ENCODE results near the gene TSPAN32.

TSPAN32 gene

DNA sequence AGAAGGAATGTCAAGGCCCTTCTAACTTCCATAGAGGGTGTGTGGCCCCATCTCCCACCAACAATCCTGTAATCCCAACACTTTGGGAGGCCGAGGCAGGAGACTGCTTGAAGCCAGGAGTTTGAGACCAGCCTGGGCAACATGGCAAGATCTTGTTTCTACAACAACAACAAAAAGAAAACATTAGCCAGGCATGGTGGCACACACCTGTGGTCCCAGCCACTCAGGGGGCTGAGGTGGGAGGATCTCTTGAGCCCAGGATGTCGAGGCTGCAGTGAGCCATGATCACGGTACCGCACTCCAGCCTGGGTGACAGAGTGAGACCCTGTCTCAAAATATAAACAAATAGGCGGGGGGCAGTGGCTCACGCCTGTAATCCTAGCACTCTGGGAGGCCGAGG lies 16.9 kb downstream of the TSPAN32 start:
- Histone ChIP-seq H3K4me2 (ENCODE audit: insufficient read depth, low read length, poor library complexity, severe bottlenecking) (no peak overlapping the region), H4K8ac (ENCODE audit: low read depth, low read length) (no peak overlapping the region), H3K9me3 (replicated peaks in 1 of 2; ENCODE audit: control insufficient read depth in 2 of 2, insufficient read depth in 1 of 2, low read depth in 1 of 2, low read length in 2 of 2) (peaks cover 0 to 1% of the 10 kb centered on the region in 2 donors), H3K9ac (ENCODE audit: low read depth, low read length, poor library complexity) (no peak overlapping the region), H3K23ac (ENCODE audit: low read depth, low read length, poor library complexity) (no peak overlapping the region), H2BK12ac (ENCODE audit: low read length) (no peak overlapping the region), H3K14ac (ENCODE audit: low read length) (no peak overlapping the region), H2AK5ac (ENCODE audit: low read depth, low read length) (no peak overlapping the region), H3K79me1 (ENCODE audit: low read depth, low read length) (peaks cover 2% of the 10 kb centered on the region), H3K27ac (replicated peaks; ENCODE audit: low read length) (no peak overlapping the region), H3K4me3 (ENCODE audit: low read length in 2 of 2) (no peak overlapping the region), H3K18ac (ENCODE audit: low read length) (no peak overlapping the region), H2AFZ (ENCODE audit: low read length) (no peak overlapping the region), H3K36me3 (replicated peaks in 1 of 2; ENCODE audit: control insufficient read depth in 2 of 2, insufficient read depth in 2 of 2, low read length in 2 of 2) (no peaks in the 10 kb centered on the region), H3K4me1 (ENCODE audit: control insufficient read depth in 2 of 2, insufficient read depth in 1 of 2, low read depth in 1 of 2, low read length in 2 of 2) (no peaks in the 10 kb centered on the region), H3K27me3 (ENCODE audit: control insufficient read depth in 3 of 3, insufficient read depth in 3 of 3, low read depth in 1 of 3, low read length in 3 of 3) (peaks cover 0 to 7% (median 0%) of the 10 kb centered on the region in 3 experiments), H2BK15ac (ENCODE audit: low read length) (no peak overlapping the region), H4K91ac (ENCODE audit: low read depth, low read length, poor library complexity) (no peak overlapping the region), H2BK5ac (ENCODE audit: low read length) (no peak overlapping the region), H3K4ac (ENCODE audit: low read length) (no peak overlapping the region), H2BK120ac (ENCODE audit: low read depth, low read length) (no peak overlapping the region)
- WGBS, 2 donors (ENCODE audit: extremely low coverage in 2 of 2, insufficient read length in 2 of 2, insufficient replicate concordance in 1 of 2): no CpG with 5 or more reads among the region's 7 CpGs
- DNase-seq (ENCODE audit: low spot score): no peak

- Histone ChIP-seq H2BK5ac (ENCODE audit: low read length) (no peak overlapping the region), H3K27ac (replicated peaks; ENCODE audit: low read length) (no peak overlapping the region), H2BK15ac (ENCODE audit: low read length) (no peak overlapping the region), H3K79me1 (ENCODE audit: low read depth, low read length) (peaks cover 2% of the 10 kb centered on the region), H3K4me2 (ENCODE audit: insufficient read depth, low read length, poor library complexity, severe bottlenecking) (no peak overlapping the region), H3K9ac (ENCODE audit: low read depth, low read length, poor library complexity) (no peak overlapping the region), H2BK12ac (ENCODE audit: low read length) (no peak overlapping the region), H3K4me1 (ENCODE audit: control insufficient read depth in 2 of 2, insufficient read depth in 1 of 2, low read depth in 1 of 2, low read length in 2 of 2) (no peaks in the 10 kb centered on the region), H2AFZ (ENCODE audit: low read length) (no peak overlapping the region), H2AK5ac (ENCODE audit: low read depth, low read length) (peak overlapping the region; percentile 47), H3K36me3 (replicated peaks in 1 of 2; ENCODE audit: control insufficient read depth in 2 of 2, insufficient read depth in 2 of 2, low read length in 2 of 2) (no peaks in the 10 kb centered on the region), H3K27me3 (ENCODE audit: control insufficient read depth in 3 of 3, insufficient read depth in 3 of 3, low read depth in 1 of 3, low read length in 3 of 3) (peaks cover 0 to 7% (median 0%) of the 10 kb centered on the region in 3 experiments), H3K4ac (ENCODE audit: low read length) (no peak overlapping the region), H3K9me3 (replicated peaks in 1 of 2; ENCODE audit: control insufficient read depth in 2 of 2, insufficient read depth in 1 of 2, low read depth in 1 of 2, low read length in 2 of 2) (peaks cover 0 to 1% of the 10 kb centered on the region in 2 donors), H2BK120ac (ENCODE audit: low read depth, low read length) (no peak overlapping the region), H3K14ac (ENCODE audit: low read length) (no peak overlapping the region), H4K8ac (ENCODE audit: low read depth, low read length) (no peak overlapping the region), H3K4me3 (ENCODE audit: low read length in 2 of 2) (no peak overlapping the region), H3K18ac (ENCODE audit: low read length) (no peak overlapping the region), H4K91ac (ENCODE audit: low read depth, low read length, poor library complexity) (no peak overlapping the region), H3K23ac (ENCODE audit: low read depth, low read length, poor library complexity) (peak overlapping the region; percentile 8)
- no peak for DNase-seq (ENCODE audit: low spot score)
- no CpG with 5 or more reads among the region's 10 CpGs for WGBS, 2 donors (ENCODE audit: extremely low coverage in 2 of 2, insufficient read length in 2 of 2, insufficient replicate concordance in 1 of 2)
Measured at GRCh38 chr11:2319791-2320472, 18.1 kb downstream of the TSPAN32 start.

DNA sequence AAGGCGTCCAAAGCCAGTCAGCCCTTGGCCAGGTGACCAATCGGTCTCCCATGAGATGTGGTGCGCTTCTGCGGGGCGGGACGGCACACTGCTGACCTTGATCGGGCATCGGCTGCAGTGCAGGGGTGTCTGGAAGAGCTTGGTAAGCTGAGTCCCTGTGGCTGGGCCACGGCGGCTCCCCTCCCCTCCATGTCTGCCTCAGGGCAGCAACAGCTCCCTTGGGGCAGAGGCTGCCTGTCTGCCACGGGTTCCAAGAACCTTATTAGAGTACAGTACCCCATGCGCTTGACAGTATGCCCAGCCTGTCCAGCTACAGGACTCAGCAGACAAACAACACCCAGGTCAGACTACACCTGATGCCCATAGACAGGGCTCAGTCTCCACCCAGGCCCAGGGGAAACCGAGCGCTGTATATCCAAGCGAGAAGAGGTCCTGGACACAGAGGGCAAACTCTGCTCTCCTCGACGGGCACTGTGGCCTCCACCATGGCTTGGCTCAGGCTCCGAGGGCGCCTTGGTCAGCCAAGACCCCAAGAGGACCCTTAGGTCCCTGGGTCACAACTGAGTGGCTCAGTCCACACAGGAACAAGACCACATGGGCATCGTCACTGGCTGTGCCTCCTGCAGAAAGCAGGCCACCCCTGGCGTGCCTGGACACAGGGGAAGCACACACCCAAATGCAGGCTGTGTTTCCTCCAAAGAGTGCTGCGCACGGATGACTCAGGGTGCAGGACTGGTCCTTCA lies 18.9 kb downstream of the TSPAN32 start:
- Histone ChIP-seq H3K4me2 (ENCODE audit: insufficient read depth, low read length, poor library complexity, severe bottlenecking) (no peak overlapping the region), H3K23ac (ENCODE audit: low read depth, low read length, poor library complexity) (peak overlapping the region; percentile 8), H3K14ac (ENCODE audit: low read length) (peak overlapping the region; percentile 76), H3K4ac (ENCODE audit: low read length) (no peak overlapping the region), H3K79me1 (ENCODE audit: low read depth, low read length) (no peaks in the 10 kb centered on the region), H3K4me3 (ENCODE audit: low read length in 2 of 2) (no peak overlapping the region), H3K18ac (ENCODE audit: low read length) (peak overlapping the region; percentile 83), H3K9me3 (replicated peaks in 1 of 2; ENCODE audit: control insufficient read depth in 2 of 2, insufficient read depth in 1 of 2, low read depth in 1 of 2, low read length in 2 of 2) (peaks cover 0 to 1% of the 10 kb centered on the region in 2 donors), H2AFZ (ENCODE audit: low read length) (no peak overlapping the region), H4K91ac (ENCODE audit: low read depth, low read length, poor library complexity) (no peak overlapping the region), H2AK5ac (ENCODE audit: low read depth, low read length) (peak overlapping the region; percentile 53), H3K9ac (ENCODE audit: low read depth, low read length, poor library complexity) (peak overlapping the region; percentile 34), H3K27me3 (ENCODE audit: control insufficient read depth in 3 of 3, insufficient read depth in 3 of 3, low read depth in 1 of 3, low read length in 3 of 3) (peaks cover 0 to 7% (median 0%) of the 10 kb centered on the region in 3 experiments), H3K36me3 (replicated peaks in 1 of 2; ENCODE audit: control insufficient read depth in 2 of 2, insufficient read depth in 2 of 2, low read length in 2 of 2) (peaks cover 0 to 3% of the 10 kb centered on the region in 2 donors), H3K27ac (replicated peaks; ENCODE audit: low read length) (no peak overlapping the region), H3K4me1 (ENCODE audit: control insufficient read depth in 2 of 2, insufficient read depth in 1 of 2, low read depth in 1 of 2, low read length in 2 of 2) (no peaks in the 10 kb centered on the region), H2BK120ac (ENCODE audit: low read depth, low read length) (no peak overlapping the region), H4K8ac (ENCODE audit: low read depth, low read length) (no peak overlapping the region), H2BK5ac (ENCODE audit: low read length) (no peak overlapping the region), H2BK15ac (ENCODE audit: low read length) (peak overlapping the region; percentile 72), H2BK12ac (ENCODE audit: low read length) (peak overlapping the region; percentile 78)
- DNase-seq (ENCODE audit: low spot score): no peak
- no CpG with 5 or more reads among the region's 23 CpGs for WGBS, 2 donors (ENCODE audit: extremely low coverage in 2 of 2, insufficient read length in 2 of 2, insufficient replicate concordance in 1 of 2)

DNA sequence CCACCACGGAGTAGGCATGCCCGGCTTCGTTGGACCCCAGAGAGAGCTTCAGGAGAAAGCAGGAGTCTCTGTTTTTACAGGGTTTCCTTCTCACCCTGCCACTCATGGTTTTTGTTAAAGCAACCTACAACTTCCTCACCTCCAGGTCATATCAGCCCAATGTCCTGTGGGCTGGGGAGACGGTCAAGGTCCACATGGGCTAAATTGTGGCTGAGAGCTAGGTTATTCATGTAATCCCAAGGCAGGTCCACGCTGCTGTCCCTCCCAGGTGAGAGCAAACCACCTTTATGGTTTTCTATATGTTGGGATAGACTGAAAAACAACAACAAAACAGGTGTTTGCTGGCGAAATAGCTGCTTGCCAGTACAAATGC lies 19.5 kb downstream of the TSPAN32 start:
- H2BK12ac ChIP-seq (ENCODE audit: low read length): no peak overlapping the region
- H3K79me1 ChIP-seq (ENCODE audit: low read depth, low read length): no peaks in the 10 kb centered on the region
- peak overlapping the region; percentile 53 for H2AK5ac ChIP-seq (ENCODE audit: low read depth, low read length)
- no peak overlapping the region for H3K27ac ChIP-seq (replicated peaks; ENCODE audit: low read length)
- no peak overlapping the region for H3K4me2 ChIP-seq (ENCODE audit: insufficient read depth, low read length, poor library complexity, severe bottlenecking)
- H3K4me3 ChIP-seq (ENCODE audit: low read length in 2 of 2): no peak overlapping the region
- H3K4ac ChIP-seq (ENCODE audit: low read length): no peak overlapping the region
- H3K23ac ChIP-seq (ENCODE audit: low read depth, low read length, poor library complexity): no peak overlapping the region
- no peak overlapping the region for H4K8ac ChIP-seq (ENCODE audit: low read depth, low read length)
- no peak overlapping the region for H2BK120ac ChIP-seq (ENCODE audit: low read depth, low read length)
- H3K36me3 ChIP-seq (replicated peaks in 1 of 2; ENCODE audit: control insufficient read depth in 2 of 2, insufficient read depth in 2 of 2, low read length in 2 of 2): peaks cover 0 to 3% of the 10 kb centered on the region in 2 donors
- H3K9me3 ChIP-seq (replicated peaks in 1 of 2; ENCODE audit: control insufficient read depth in 2 of 2, insufficient read depth in 1 of 2, low read depth in 1 of 2, low read length in 2 of 2): peaks cover 0 to 1% of the 10 kb centered on the region in 2 donors
- H4K91ac ChIP-seq (ENCODE audit: low read depth, low read length, poor library complexity): no peak overlapping the region
- WGBS, 2 donors (ENCODE audit: extremely low coverage in 2 of 2, insufficient read length in 2 of 2, insufficient replicate concordance in 1 of 2): no CpG with 5 or more reads among the region's 6 CpGs
- H2BK5ac ChIP-seq (ENCODE audit: low read length): no peak overlapping the region
- H2BK15ac ChIP-seq (ENCODE audit: low read length): no peak overlapping the region
- no peak overlapping the region for H2AFZ ChIP-seq (ENCODE audit: low read length)
- H3K4me1 ChIP-seq (ENCODE audit: control insufficient read depth in 2 of 2, insufficient read depth in 1 of 2, low read depth in 1 of 2, low read length in 2 of 2): peaks cover 0 to under 1% of the 10 kb centered on the region in 2 donors
- H3K9ac ChIP-seq (ENCODE audit: low read depth, low read length, poor library complexity): no peak overlapping the region
- no peak overlapping the region for H3K14ac ChIP-seq (ENCODE audit: low read length)
- DNase-seq (ENCODE audit: low spot score): no peak
- peak overlapping the region; percentile 11 for H3K18ac ChIP-seq (ENCODE audit: low read length)
- peaks cover 0 to 7% (median 0%) of the 10 kb centered on the region in 3 experiments for H3K27me3 ChIP-seq (ENCODE audit: control insufficient read depth in 3 of 3, insufficient read depth in 3 of 3, low read depth in 1 of 3, low read length in 3 of 3)
